Nasal cavity respiratory epithelium epithelial cell of viscerocranial mucosa (primary cell): ENCODE measurements around the gene SYNGR1. TPM values are rescaled to one million over a fixed set of nuclear protein-coding genes. Genes with fewer than 3 reads are reported as not detected.

Experiments used
- total RNA-seq: library from RNA; depleted of rRNA; stranded (reverse); fragments of >200 nt; gene quantifications from 2 replicates; pipeline ENCODE4 v1.2.3, GENCODE V29; 2014

SYNGR1 gene, protein sequence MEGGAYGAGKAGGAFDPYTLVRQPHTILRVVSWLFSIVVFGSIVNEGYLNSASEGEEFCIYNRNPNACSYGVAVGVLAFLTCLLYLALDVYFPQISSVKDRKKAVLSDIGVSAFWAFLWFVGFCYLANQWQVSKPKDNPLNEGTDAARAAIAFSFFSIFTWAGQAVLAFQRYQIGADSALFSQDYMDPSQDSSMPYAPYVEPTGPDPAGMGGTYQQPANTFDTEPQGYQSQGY
- total RNA-seq = 0.34 and 4.1 TPM in 2 replicates

GRCh38 chr22:39349967-39350726 is at the start of gene SYNGR1:
Gene SYNGR1 (plus strand): TSS chr22:39349991. CDS start chr22:39350011, 20 bp downstream.

DNA sequence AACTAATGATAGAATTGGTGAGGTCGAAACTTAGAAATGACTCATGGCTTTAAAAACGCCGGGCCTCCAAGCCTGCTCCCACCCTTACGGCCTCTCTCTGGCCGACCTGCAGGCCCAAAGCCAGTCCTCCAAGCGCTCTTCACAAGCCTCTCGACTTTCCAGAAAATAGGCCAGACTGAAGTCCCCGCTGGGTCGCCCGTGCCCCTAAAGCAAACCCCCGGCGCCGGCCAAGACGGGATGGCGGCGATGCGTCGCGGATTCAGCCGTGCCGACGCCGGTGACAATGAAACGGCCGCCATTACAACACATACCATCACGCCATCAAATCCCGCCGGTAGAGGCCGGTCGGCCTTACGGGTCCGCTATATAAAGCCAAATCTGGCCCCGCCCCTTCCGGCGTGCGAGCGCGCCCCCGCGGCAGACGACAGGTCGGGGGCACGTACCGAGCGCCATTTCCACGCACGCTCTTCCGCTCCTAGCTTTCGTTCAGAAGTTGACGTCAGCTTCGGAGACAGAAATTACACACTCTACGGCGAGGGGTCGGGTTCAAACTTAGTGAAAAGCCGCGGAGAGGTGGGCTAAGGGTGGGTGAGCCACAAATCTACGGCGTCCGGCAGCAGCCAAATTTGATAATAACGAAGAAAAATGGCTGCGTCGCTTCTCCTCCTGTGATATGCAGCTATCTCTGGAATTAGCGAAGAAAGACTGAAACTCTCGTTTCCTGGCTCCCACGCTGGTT is 30.3 kb upstream of the SYNGR1 start, which contains the start of gene RPL3:
RPL3 (minus strand) TSS at position 340 of the 739 bp plus-strand sequence; CDS start at position 314, 26 bp downstream.

Other genes starting within 250 kb of the SYNGR1 start
- gene CBX7, start 197.3 kb upstream of the SYNGR1 start, total RNA-seq = 2.4 and 3.9 TPM in 2 replicates
- 3.8 and 10.7 TPM in 2 replicates for gene PDGFB, start 105.0 kb upstream of the SYNGR1 start, total RNA-seq
- 3,457 and 4,846 TPM in 2 replicates for gene RPL3, start 30.4 kb upstream of the SYNGR1 start, total RNA-seq
- gene TAB1, start 49.8 kb downstream of the SYNGR1 start, total RNA-seq = 6.8 and 16.7 TPM in 2 replicates
- 0.50 TPM in 1 of 2 replicates, not detected in the other for gene MGAT3, start 107.0 kb downstream of the SYNGR1 start, total RNA-seq
- 38.3 and 42.9 TPM in 2 replicates for gene MIEF1, start 152.3 kb downstream of the SYNGR1 start, total RNA-seq
- gene ATF4, start 170.6 kb downstream of the SYNGR1 start, total RNA-seq = 473 and 509 TPM in 2 replicates
- gene RPS19BP1, start 182.8 kb downstream of the SYNGR1 start, total RNA-seq = 39.7 and 78.6 TPM in 2 replicates
- gene CACNA1I, start 220.8 kb downstream of the SYNGR1 start, total RNA-seq = not detected in 2 replicates